HepG2 (cell line): ENCODE measurements around the gene DLL3. TPM values are rescaled to one million over a fixed set of nuclear protein-coding genes. Genes with fewer than 3 reads are reported as not detected.
A peak's percentile ranks its signal among the peaks of the same experiment; 100 is the strongest.

Experiments
- ARID2 ChIP-seq: sonication (generic); formaldehyde crosslinking; IDR thresholded peaks from 2 replicates; pipeline ENCODE4 v1.8.1; 2022; ENCODE audit warnings: mild to moderate bottlenecking, missing genetic modification reagents, borderline replicate concordance
- FOXJ3 ChIP-seq: sonication (generic); formaldehyde crosslinking; IDR thresholded peaks from 2 replicates; pipeline ENCODE4 v1.4.0; 2020; ENCODE audit warnings: missing genetic modification reagents, mild to moderate bottlenecking, borderline replicate concordance
- GATAD1 ChIP-seq: IDR thresholded peaks from 2 replicates; pipeline ENCODE4 v1.6.1; 2016; ENCODE audit warnings: missing genetic modification reagents, missing compliant biosample characterization
- HDAC2 ChIP-seq: sonication (generic); formaldehyde crosslinking; IDR thresholded peaks from 2 replicates; pipeline ENCODE4 v1.4.0; 2020; ENCODE audit warnings: missing genetic modification reagents
- HMGXB4 ChIP-seq, 2 experiments: sonication (generic) in 1 of 2; formaldehyde crosslinking in 1 of 2; IDR thresholded peaks; 2 replicates each; pipeline versions ENCODE4 v1.4.0 to v1.6.1; 2018 to 2020; ENCODE audit warnings: missing genetic modification reagents in 2 of 2, borderline replicate concordance in 1 of 2, low read depth in 1 of 2, mild to moderate bottlenecking in 1 of 2, missing biosample characterization in 1 of 2
- HOXA9 ChIP-seq: sonication (generic); formaldehyde crosslinking; IDR thresholded peaks from 2 replicates; pipeline ENCODE4 v1.8.1; 2022; ENCODE audit warnings: missing genetic modification reagents, mild to moderate bottlenecking, moderate library complexity, borderline replicate concordance
- REST ChIP-seq, 2 experiments: IDR thresholded peaks; 2 replicates each; pipeline ENCODE4 v1.6.1; 2011 to 2012; ENCODE audit warnings: low read length in 2 of 2, borderline replicate concordance in 1 of 2, low read depth in 1 of 2, mild to moderate bottlenecking in 1 of 2, moderate library complexity in 1 of 2
- RFXANK ChIP-seq: IDR thresholded peaks from 2 replicates; pipeline ENCODE4 v1.6.1; 2016
- SOX13 ChIP-seq, 3 experiments: fragments of 450-650 bp in 1 of 3; sonication (generic) in 1 of 3; formaldehyde crosslinking in 1 of 3; IDR thresholded peaks in 2 of 3; conservative IDR thresholded peaks in 1 of 3; 2 replicates each; pipeline versions ENCODE4 v1.5.0 to v1.6.1; 2016 to 2020; ENCODE audit warnings: antibody characterized with exemption in 1 of 3, mild to moderate bottlenecking in 1 of 3, missing compliant biosample characterization in 1 of 3, missing genetic modification reagents in 1 of 3, moderate library complexity in 1 of 3
- SRY ChIP-seq: sonication (generic); formaldehyde crosslinking; IDR thresholded peaks from 2 replicates; pipeline ENCODE4 v1.8.0; 2022; ENCODE audit warnings: mild to moderate bottlenecking, missing genetic modification reagents
- TFAP4 ChIP-seq: sonication (generic); IDR thresholded peaks from 2 replicates; pipeline ENCODE4 v1.6.1; 2016; ENCODE audit warnings: low read depth, borderline replicate concordance
- ZC3H4 ChIP-seq: sonication (generic); formaldehyde crosslinking; IDR thresholded peaks from 2 replicates; pipeline ENCODE4 v1.4.0; 2020; ENCODE audit warnings: missing genetic modification reagents, borderline replicate concordance
- ZMYM4 ChIP-seq: sonication (generic); formaldehyde crosslinking; IDR thresholded peaks from 2 replicates; pipeline ENCODE4 v1.8.1; 2023; ENCODE audit warnings: mild to moderate bottlenecking, missing genetic modification reagents
- ZNF205 ChIP-seq: IDR thresholded peaks from 2 replicates; pipeline ENCODE4 v1.6.1; 2018; ENCODE audit warnings: missing biosample characterization, missing genetic modification reagents
- ZNF354B ChIP-seq: sonication (generic); formaldehyde crosslinking; IDR thresholded peaks from 2 replicates; pipeline ENCODE4 v1.8.0; 2022; ENCODE audit warnings: mild to moderate bottlenecking, missing genetic modification reagents
- ZNF550 ChIP-seq: sonication (generic); formaldehyde crosslinking; IDR thresholded peaks from 2 replicates; pipeline ENCODE4 v1.4.0; 2020; ENCODE audit warnings: mild to moderate bottlenecking, missing genetic modification reagents, borderline replicate concordance
- ZSCAN20 ChIP-seq: sonication (generic); formaldehyde crosslinking; IDR thresholded peaks from 2 replicates; pipeline ENCODE4 v1.4.0; 2020; ENCODE audit warnings: missing genetic modification reagents, mild to moderate bottlenecking, borderline replicate concordance
- polyA plus RNA-seq, 8 experiments: library from polyadenylated mRNA; depleted of rRNA in 3 of 8; stranded (reverse) in 7 of 8; unstranded in 1 of 8; fragments of >200 nt; fragmentation: Illumina TruSeq in 4 of 8; extraction: Trizol in 4 of 8; gene quantifications; 2 replicates each; pipeline versions ENCODE4 v1.2.1 to v1.2.3, GENCODE V29; 2011 to 2016; ENCODE audit warnings: low read depth in 4 of 8, missing spikeins in 1 of 8, mixed read lengths in 1 of 8; ENCODE audit not compliant: insufficient read depth in 1 of 8
- total RNA-seq, 5 experiments: library from RNA; depleted of rRNA; stranded (reverse); fragments of >200 nt; fragmentation: Illumina TruSeq; extraction: Trizol; gene quantifications; 2 replicates each; pipeline ENCODE4 v1.2.3, GENCODE V29; 2016; ENCODE audit warnings: low read depth in 1 of 5
- TF ChIP-seq, protein P1 (sequence below): sonication (generic); formaldehyde crosslinking; IDR thresholded peaks from 2 replicates; pipeline ENCODE4 v1.8.0; 2023; ENCODE audit warnings: mild to moderate bottlenecking, missing genetic modification reagents

DLL3 gene
- total and polyA plus RNA-seq, 2 of the 13 experiments (the other 11 are each of a cell fraction or from before 2014, with no cell fraction given), result 0.35 to 0.55 TPM

GRCh38 chr19:39532233-39533002 lies 33.7 kb downstream of the DLL3 start, which contains the start of gene EID2B (continued):
- peak; percentile 92 to 96 for TF ChIP-seq HMGXB4 (CRISPR knock-in tag; IDR thresholded peaks at IDR 0.05; ENCODE audit: borderline replicate concordance in 1 of 2, low read depth in 1 of 2)
- peak; percentile 61; the same call in 1 of the 2 replicates for TF ChIP-seq SRY (CRISPR knock-in tag)
- TF ChIP-seq ZC3H4, result no peak
- 0 out of 2 replicates have a peak, but pooled peaks have one; percentile 69 for TF ChIP-seq RFXANK (CRISPR knock-in tag)
- TF ChIP-seq ZSCAN20, result no peak
- peak; percentile 65; the same call in 1 of the 2 replicates for TF ChIP-seq ZMYM4
- peak; percentile 86 for TF ChIP-seq GATAD1 (CRISPR knock-in tag)
- TF ChIP-seq, protein P1, sequence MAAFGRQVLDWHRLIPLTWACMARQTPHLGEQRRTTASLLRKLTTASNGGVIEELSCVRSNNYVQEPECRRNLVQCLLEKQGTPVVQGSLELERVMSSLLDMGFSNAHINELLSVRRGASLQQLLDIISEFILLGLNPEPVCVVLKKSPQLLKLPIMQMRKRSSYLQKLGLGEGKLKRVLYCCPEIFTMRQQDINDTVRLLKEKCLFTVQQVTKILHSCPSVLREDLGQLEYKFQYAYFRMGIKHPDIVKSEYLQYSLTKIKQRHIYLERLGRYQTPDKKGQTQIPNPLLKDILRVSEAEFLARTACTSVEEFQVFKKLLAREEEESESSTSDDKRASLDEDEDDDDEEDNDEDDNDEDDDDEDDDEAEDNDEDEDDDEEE (CRISPR knock-in tag), result no peak; the same call in 1 of the 2 replicates
- TF ChIP-seq ZNF205 (CRISPR knock-in tag), result peak; percentile 99
- TF ChIP-seq FOXJ3, result no peak
- no peak for TF ChIP-seq REST (IDR thresholded peaks at IDR 0.05; ENCODE audit: borderline replicate concordance in 1 of 2, low read depth in 1 of 2, low read length in 2 of 2)
- TF ChIP-seq HOXA9 (CRISPR knock-in tag), result no peak
- peak; percentile 36; the same call in 1 of the 2 replicates for TF ChIP-seq HDAC2 (CRISPR knock-in tag)
- no peak for TF ChIP-seq ZNF354B (CRISPR knock-in tag)
- no peak for TF ChIP-seq SOX13 (IDR thresholded peaks at IDR 0.05)
- no peak for TF ChIP-seq SOX13 (CRISPR knock-in tag; conservative IDR thresholded peaks at IDR 0.05 in 1 of 2, IDR thresholded peaks at IDR 0.05 in 1 of 2)
- TF ChIP-seq ARID2 (CRISPR knock-in tag), result no peak
- no peak for TF ChIP-seq ZNF550
- TF ChIP-seq TFAP4, result no peak
